ENCODE data around the gene PDZRN4.

DNA sequence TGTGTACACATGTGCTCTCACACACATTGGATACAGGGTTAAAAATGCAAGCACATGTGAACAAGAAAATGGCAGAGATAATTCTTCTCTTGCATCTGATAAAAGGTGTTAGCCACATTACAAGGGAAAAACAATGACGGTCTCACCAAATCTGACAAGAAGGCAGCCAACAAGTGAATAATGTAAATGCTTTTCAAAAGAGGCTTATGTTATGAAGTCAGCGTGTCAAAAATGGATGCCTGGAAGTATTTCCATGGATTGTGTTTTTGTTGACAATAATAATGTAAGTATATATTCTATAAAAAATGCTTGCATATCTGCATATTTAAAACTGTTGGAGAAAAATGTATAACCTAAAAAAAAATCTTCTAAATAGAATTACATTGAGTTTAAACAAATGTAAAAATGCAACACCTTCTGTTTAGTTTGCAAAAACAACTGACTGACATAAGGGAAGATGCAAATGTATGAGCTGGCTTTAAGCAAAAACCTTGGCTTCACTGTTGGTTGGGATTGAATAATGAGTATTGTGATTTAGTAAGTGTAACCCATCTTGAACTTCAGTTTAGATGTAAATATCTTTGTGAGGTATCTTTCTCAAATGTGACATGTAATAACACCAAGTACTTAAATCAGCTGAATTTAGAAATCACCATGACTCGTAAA lies 424.9 kb downstream of the PDZRN4 start:
- TF ChIP-seq POLR2A (IDR thresholded peaks at IDR 0.05; ENCODE audit: low read depth), result no peak
- TF ChIP-seq, protein P1, sequence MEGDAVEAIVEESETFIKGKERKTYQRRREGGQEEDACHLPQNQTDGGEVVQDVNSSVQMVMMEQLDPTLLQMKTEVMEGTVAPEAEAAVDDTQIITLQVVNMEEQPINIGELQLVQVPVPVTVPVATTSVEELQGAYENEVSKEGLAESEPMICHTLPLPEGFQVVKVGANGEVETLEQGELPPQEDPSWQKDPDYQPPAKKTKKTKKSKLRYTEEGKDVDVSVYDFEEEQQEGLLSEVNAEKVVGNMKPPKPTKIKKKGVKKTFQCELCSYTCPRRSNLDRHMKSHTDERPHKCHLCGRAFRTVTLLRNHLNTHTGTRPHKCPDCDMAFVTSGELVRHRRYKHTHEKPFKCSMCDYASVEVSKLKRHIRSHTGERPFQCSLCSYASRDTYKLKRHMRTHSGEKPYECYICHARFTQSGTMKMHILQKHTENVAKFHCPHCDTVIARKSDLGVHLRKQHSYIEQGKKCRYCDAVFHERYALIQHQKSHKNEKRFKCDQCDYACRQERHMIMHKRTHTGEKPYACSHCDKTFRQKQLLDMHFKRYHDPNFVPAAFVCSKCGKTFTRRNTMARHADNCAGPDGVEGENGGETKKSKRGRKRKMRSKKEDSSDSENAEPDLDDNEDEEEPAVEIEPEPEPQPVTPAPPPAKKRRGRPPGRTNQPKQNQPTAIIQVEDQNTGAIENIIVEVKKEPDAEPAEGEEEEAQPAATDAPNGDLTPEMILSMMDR (IDR thresholded peaks at IDR 0.05), result no peak
- no peak for TF ChIP-seq POLR2AphosphoS5 (IDR thresholded peaks at IDR 0.05)
- no peak for TF ChIP-seq EP300 (IDR thresholded peaks at IDR 0.05)

Data from esophagus muscularis mucosa (tissue), 4 donors.